GM08714 (cell line): ENCODE measurements around the gene PKMYT1.
"Not testable (repeated sequence)": the region's sequence is repeated elsewhere in the genome, so short reads cannot be mapped to it uniquely, and the experiment has no call there.

Experiments used
- H3K4me3 ChIP-seq: fragments of 200-500 bp; sonication (Bioruptor generic); 2 replicates; pipeline ENCODE4 v1.5.1; 2014; ENCODE audit warnings: mild to moderate bottlenecking, low read length, inconsistent platforms
- ZNF274 ChIP-seq: IDR thresholded peaks from 2 replicates; pipeline ENCODE4 v1.6.1; 2012; ENCODE audit warnings: mild to moderate bottlenecking, low read depth, low read length

The PKMYT1 gene

GRCh38 chr16:2959206-2959605 is 21.0 kb downstream of the PKMYT1 start:
- H3K4me3 ChIP-seq, result no peak overlapping the region
- no peak for TF ChIP-seq ZNF274

GRCh38 chr16:2956579-2956956 is 23.7 kb downstream of the PKMYT1 start:
- no peak for TF ChIP-seq ZNF274
- no peak overlapping the region for H3K4me3 ChIP-seq

GRCh38 chr16:2955779-2956578 is 24.3 kb downstream of the PKMYT1 start:
- TF ChIP-seq ZNF274, result no peak
- no peak overlapping the region for H3K4me3 ChIP-seq

GRCh38 chr16:2955438-2955778 is 24.8 kb downstream of the PKMYT1 start:
- no peak for TF ChIP-seq ZNF274

GRCh38 chr16:2954656-2955381 is 25.4 kb downstream of the PKMYT1 start:
- no peak overlapping the region for H3K4me3 ChIP-seq
- TF ChIP-seq ZNF274, result no peak

More at GRCh38 chr16:2955438-2955778, 24.8 kb downstream of the PKMYT1 start:
- no peak overlapping the region for H3K4me3 ChIP-seq

- no peak for TF ChIP-seq ZNF274
Observed at GRCh38 chr16:2953706-2954627, 26.3 kb downstream of the PKMYT1 start.

GRCh38 chr16:2952679-2953078 is 27.6 kb downstream of the PKMYT1 start:
- H3K4me3 ChIP-seq, result no peak overlapping the region
- no peak for TF ChIP-seq ZNF274

More at GRCh38 chr16:2953706-2954627, 26.3 kb downstream of the PKMYT1 start:
- H3K4me3 ChIP-seq, result no peak overlapping the region

GRCh38 chr16:2950773-2951172 is 29.5 kb downstream of the PKMYT1 start:
- no peak for TF ChIP-seq ZNF274
- H3K4me3 ChIP-seq, result no peak overlapping the region

- no peak for TF ChIP-seq ZNF274
Observed at GRCh38 chr16:2950353-2950724, 29.9 kb downstream of the PKMYT1 start.

GRCh38 chr16:2949705-2950352 is 30.4 kb downstream of the PKMYT1 start:
- H3K4me3 ChIP-seq, result no peak overlapping the region
- TF ChIP-seq ZNF274, result no peak

More at GRCh38 chr16:2950353-2950724, 29.9 kb downstream of the PKMYT1 start:
- H3K4me3 ChIP-seq, result no peak overlapping the region

GRCh38 chr16:2948807-2949704 is 31.2 kb downstream of the PKMYT1 start:
- H3K4me3 ChIP-seq, result no peak overlapping the region
- TF ChIP-seq ZNF274, result no peak

- H3K4me3 ChIP-seq, result no peak overlapping the region
- no peak for TF ChIP-seq ZNF274
Observed at GRCh38 chr16:2946649-2947048, 33.6 kb downstream of the PKMYT1 start.

- H3K4me3 ChIP-seq, result not testable (repeated sequence)
Observed at GRCh38 chr16:2943716-2944115, 36.5 kb downstream of the PKMYT1 start.
